HG03066 (cell line): ENCODE measurements around the gene HYAL1.
"Not testable (repeated sequence)": the region's sequence is repeated elsewhere in the genome, so short reads cannot be mapped to it uniquely, and the experiment has no call there.

Experiments used
- ATAC-seq: cut with Tn5 transposase; IDR thresholded peaks from one replicate; pipeline ENCODE4 v1.9.1; 2021; ENCODE audit warnings: low read depth; ENCODE audit not compliant: unreplicated experiment

The HYAL1 gene

GRCh38 chr3:50275141-50275995, 28.0 kb downstream of the HYAL1 start:
- no peak for ATAC-seq

- ATAC-seq = no peak
These were observed 28.8 kb downstream of the HYAL1 start for GRCh38 chr3:50274371-50275104.

GRCh38 chr3:50273689-50274065, 29.7 kb downstream of the HYAL1 start:
- ATAC-seq = no peak

GRCh38 chr3:50272911-50273688, 30.3 kb downstream of the HYAL1 start:
- peak; percentile 78 for ATAC-seq

- not testable (repeated sequence) for ATAC-seq
These were observed 30.9 kb downstream of the HYAL1 start for GRCh38 chr3:50272538-50272910.

GRCh38 chr3:50271314-50271936, 31.9 kb downstream of the HYAL1 start:
- ATAC-seq = no peak

- no peak for ATAC-seq
These were observed 32.8 kb downstream of the HYAL1 start for GRCh38 chr3:50270422-50271224.

GRCh38 chr3:50269977-50270413, 33.4 kb downstream of the HYAL1 start:
- ATAC-seq = no peak

GRCh38 chr3:50269460-50269859, 33.9 kb downstream of the HYAL1 start:
- ATAC-seq = no peak

GRCh38 chr3:50268703-50269451, 34.5 kb downstream of the HYAL1 start, which contains the start of gene SEMA3B:
TSS of gene SEMA3B (plus strand) at chr3:50269147. CDS start at chr3:50269241, 94 bp downstream.
- ATAC-seq = no peak

GRCh38 chr3:50268276-50268675, 35.1 kb downstream of the HYAL1 start:
- no peak for ATAC-seq

GRCh38 chr3:50267280-50267913, 36.0 kb downstream of the HYAL1 start:
- ATAC-seq = no peak

GRCh38 chr3:50266836-50267235, 36.5 kb downstream of the HYAL1 start:
- ATAC-seq = no peak

GRCh38 chr3:50266017-50266416, 37.4 kb downstream of the HYAL1 start:
- no peak for ATAC-seq

GRCh38 chr3:50265571-50265970, 37.8 kb downstream of the HYAL1 start:
- no peak for ATAC-seq

GRCh38 chr3:50264964-50265485, 38.3 kb downstream of the HYAL1 start:
- no peak for ATAC-seq

GRCh38 chr3:50264383-50264963, 38.9 kb downstream of the HYAL1 start:
- ATAC-seq = no peak
